ENCODE measurements around the gene TRAK1. TPM values are rescaled to one million over a fixed set of nuclear protein-coding genes. Genes with fewer than 3 reads are reported as not detected.

The TRAK1 gene
- total RNA-seq, 6 experiments from 2014 or later, result 50.6 to 54.3 (median 52.3) TPM

GRCh38 chr3:42140665-42141203 is 49.6 kb downstream of the TRAK1 start:
- H3K27me3 Mint-ChIP-seq (ENCODE audit: insufficient read depth), result peaks cover 4% of the 10 kb centered on the region
- no peak overlapping the region for H3K4me3 Mint-ChIP-seq
- no peak for DNase-seq
- no peak for TF ChIP-seq CTCF (IDR thresholded peaks at IDR 0.05)
- H3K27ac Mint-ChIP-seq, result no peak overlapping the region
- H3K36me3 Mint-ChIP-seq (ENCODE audit: low read depth), result no peaks in the 10 kb centered on the region
- H3K4me1 Mint-ChIP-seq (ENCODE audit: low read depth), result no peaks in the 10 kb centered on the region; the same call in 1 of the 2 replicates
- no peaks in the 10 kb centered on the region for H3K9me3 Mint-ChIP-seq

- Mint-ChIP-seq H3K9me3 (no peaks in the 10 kb centered on the region), H3K4me1 (ENCODE audit: low read depth) (peaks cover 1% of the 10 kb centered on the region), H3K4me3 (no peak overlapping the region)
Observed at GRCh38 chr3:42143440-42143839, 52.3 kb downstream of the TRAK1 start.

GRCh38 chr3:42144209-42144608 is 53.1 kb downstream of the TRAK1 start:
- no peak overlapping the region for H3K4me3 Mint-ChIP-seq

More at GRCh38 chr3:42143440-42143839, 52.3 kb downstream of the TRAK1 start:
- DNase-seq, result no peak
- 0 out of 2 replicates have a peak, but pooled peaks cover under 1% of the 10 kb centered on the region for H3K36me3 Mint-ChIP-seq (ENCODE audit: low read depth)
- no peak overlapping the region for H3K27ac Mint-ChIP-seq
- no peak for TF ChIP-seq CTCF (IDR thresholded peaks at IDR 0.05)
- peaks cover 5% of the 10 kb centered on the region for H3K27me3 Mint-ChIP-seq (ENCODE audit: insufficient read depth)

GRCh38 chr3:42148086-42148848 is 57.1 kb downstream of the TRAK1 start:
- no peak for TF ChIP-seq CTCF (IDR thresholded peaks at IDR 0.05)

More at GRCh38 chr3:42144209-42144608, 53.1 kb downstream of the TRAK1 start:
- Mint-ChIP-seq H3K27ac (no peak overlapping the region), H3K9me3 (no peaks in the 10 kb centered on the region), H3K27me3 (ENCODE audit: insufficient read depth) (peaks cover 7% of the 10 kb centered on the region), H3K4me1 (ENCODE audit: low read depth) (peaks cover 9% of the 10 kb centered on the region), H3K36me3 (ENCODE audit: low read depth) (0 out of 2 replicates have a peak, but pooled peaks cover 8% of the 10 kb centered on the region)
- TF ChIP-seq CTCF (IDR thresholded peaks at IDR 0.05), result no peak
- DNase-seq, result no peak

GRCh38 chr3:42148982-42149432 is 57.9 kb downstream of the TRAK1 start:
- Mint-ChIP-seq H3K4me1 (ENCODE audit: low read depth) (peaks cover 49% of the 10 kb centered on the region), H3K4me3 (peak overlapping the region; percentile 44), H3K27ac (peak overlapping the region; percentile 30; the same call in 1 of the 2 replicates), H3K9me3 (no peaks in the 10 kb centered on the region), H3K27me3 (ENCODE audit: insufficient read depth) (peaks cover 6% of the 10 kb centered on the region), H3K36me3 (ENCODE audit: low read depth) (0 out of 2 replicates have a peak, but pooled peaks cover 12% of the 10 kb centered on the region)
- no peak for TF ChIP-seq CTCF (IDR thresholded peaks at IDR 0.05)
- DNase-seq, result peak; percentile 51

More at GRCh38 chr3:42148086-42148848, 57.1 kb downstream of the TRAK1 start:
- Mint-ChIP-seq H3K36me3 (ENCODE audit: low read depth) (0 out of 2 replicates have a peak, but pooled peaks cover 12% of the 10 kb centered on the region), H3K9me3 (no peaks in the 10 kb centered on the region), H3K27me3 (ENCODE audit: insufficient read depth) (peaks cover 8% of the 10 kb centered on the region), H3K27ac (no peak overlapping the region), H3K4me3 (0 out of 2 replicates have a peak overlapping the region, but pooled peaks have one; percentile 44), H3K4me1 (ENCODE audit: low read depth) (peaks cover 45% of the 10 kb centered on the region)
- DNase-seq, result no peak

All from HFFc6 (cell line).